HG03378 (cell line): ENCODE measurements around the gene FAM234B.
"Not testable (repeated sequence)": the region's sequence is repeated elsewhere in the genome, so short reads cannot be mapped to it uniquely, and the experiment has no call there.

Experiments
- ATAC-seq: cut with Tn5 transposase; IDR thresholded peaks from one replicate; pipeline ENCODE4 v1.9.1; 2021; ENCODE audit warnings: mild to moderate bottlenecking, moderate library complexity; ENCODE audit not compliant: unreplicated experiment

The FAM234B gene

GRCh38 chr12:13060581-13060980 lies 16.4 kb downstream of the FAM234B start:
- no peak for ATAC-seq

DNA sequence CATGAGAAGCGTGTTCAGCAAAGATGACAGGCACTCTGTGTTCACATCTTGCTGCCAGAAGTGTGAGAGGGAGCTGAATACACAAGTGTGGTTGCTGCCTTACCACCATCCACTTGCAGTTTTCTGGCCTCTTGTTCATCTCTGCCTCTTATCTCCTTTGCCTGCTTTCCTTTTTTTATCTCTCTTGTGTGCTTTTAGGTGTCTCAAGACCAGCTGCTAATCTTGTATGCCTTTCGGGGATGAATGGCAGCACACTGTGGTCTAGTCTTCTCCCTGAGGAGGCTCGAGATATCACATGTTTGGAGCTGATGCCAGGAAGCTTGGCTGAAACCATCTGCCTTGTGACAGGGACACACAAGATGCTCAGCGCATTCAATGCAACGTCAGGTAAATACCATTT lies 17.2 kb downstream of the FAM234B start:
- ATAC-seq: no peak

DNA sequence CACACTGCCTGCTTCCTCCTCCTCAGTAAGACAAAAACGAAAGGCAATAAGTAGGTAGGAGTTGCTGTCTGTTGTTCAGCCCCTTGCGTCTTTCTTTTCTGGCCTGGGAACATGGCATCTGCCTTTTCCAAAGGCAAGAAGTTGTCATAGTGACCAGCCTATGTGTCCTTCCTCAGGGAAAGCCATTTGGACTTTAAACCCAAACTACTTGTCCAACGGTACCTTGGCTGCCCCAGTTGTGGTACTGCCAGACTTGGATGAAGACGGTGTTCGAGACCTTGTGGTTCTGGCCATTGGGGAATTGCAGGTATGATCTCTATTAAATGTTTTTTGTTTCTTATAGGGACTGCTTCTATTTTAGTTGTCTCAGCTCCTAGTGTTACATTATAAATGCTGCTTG lies 18.5 kb downstream of the FAM234B start:
- ATAC-seq: no peak

- no peak for ATAC-seq
These were observed 21.8 kb downstream of the FAM234B start for GRCh38 chr12:13066014-13066413.

- no peak for ATAC-seq
These were observed 22.3 kb downstream of the FAM234B start for GRCh38 chr12:13066459-13066858.

- ATAC-seq: no peak
These were observed 23.1 kb downstream of the FAM234B start for GRCh38 chr12:13067322-13067721.

- ATAC-seq: no peak
These were observed 25.2 kb downstream of the FAM234B start for GRCh38 chr12:13069380-13069779.

DNA sequence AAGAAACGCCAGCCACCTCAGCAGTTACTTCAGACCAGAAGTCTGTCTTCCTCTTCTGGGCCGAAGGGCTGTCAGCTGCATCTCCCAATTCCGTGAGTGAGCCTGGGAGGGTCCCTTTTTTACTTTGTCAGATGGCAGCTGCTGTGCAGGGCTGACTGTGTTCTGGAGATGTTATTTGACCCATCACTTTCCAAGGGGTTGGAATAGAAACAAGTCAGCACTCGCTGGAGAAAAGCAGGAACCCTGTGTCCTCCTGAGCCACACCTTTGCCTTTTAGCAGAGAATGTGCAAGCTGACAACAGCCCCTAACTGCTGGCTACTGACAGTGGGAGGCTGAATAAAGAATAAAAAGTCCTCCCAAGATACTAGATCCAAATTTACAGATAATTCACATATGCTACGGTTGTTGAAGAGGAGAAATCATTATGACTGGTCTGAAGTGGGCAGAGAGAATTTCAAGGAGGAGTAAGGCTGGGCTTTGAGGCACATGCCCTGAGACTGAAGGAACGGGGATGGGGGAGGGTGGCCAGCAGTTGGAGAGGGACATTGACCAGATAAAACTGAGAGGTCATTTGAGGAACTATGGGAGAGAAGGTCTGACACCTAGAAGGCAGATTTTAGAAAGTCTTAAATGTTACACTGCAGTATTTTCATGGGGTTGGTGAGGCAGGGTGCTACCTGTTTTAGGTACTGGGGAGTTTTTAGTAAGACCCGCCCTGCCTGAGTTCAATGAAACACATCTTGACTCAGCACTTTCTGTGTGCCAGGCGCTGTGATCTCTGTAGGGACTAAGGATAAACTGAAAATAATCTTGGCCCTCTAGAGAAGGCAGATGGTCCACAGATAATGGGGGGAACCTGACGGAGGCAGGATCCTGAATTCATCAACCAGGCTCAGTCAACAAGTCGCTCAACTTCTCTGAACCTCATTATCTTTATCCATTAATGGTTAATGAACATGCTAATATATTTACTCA lies 27.4 kb downstream of the FAM234B start:
- ATAC-seq: no peak

GRCh38 chr12:13073173-13073572 lies 29.0 kb downstream of the FAM234B start:
- ATAC-seq: no peak

GRCh38 chr12:13074396-13075117 lies 30.4 kb downstream of the FAM234B start:
- ATAC-seq: no peak

- no peak for ATAC-seq
These were observed 30.9 kb downstream of the FAM234B start for GRCh38 chr12:13075118-13075480.

DNA sequence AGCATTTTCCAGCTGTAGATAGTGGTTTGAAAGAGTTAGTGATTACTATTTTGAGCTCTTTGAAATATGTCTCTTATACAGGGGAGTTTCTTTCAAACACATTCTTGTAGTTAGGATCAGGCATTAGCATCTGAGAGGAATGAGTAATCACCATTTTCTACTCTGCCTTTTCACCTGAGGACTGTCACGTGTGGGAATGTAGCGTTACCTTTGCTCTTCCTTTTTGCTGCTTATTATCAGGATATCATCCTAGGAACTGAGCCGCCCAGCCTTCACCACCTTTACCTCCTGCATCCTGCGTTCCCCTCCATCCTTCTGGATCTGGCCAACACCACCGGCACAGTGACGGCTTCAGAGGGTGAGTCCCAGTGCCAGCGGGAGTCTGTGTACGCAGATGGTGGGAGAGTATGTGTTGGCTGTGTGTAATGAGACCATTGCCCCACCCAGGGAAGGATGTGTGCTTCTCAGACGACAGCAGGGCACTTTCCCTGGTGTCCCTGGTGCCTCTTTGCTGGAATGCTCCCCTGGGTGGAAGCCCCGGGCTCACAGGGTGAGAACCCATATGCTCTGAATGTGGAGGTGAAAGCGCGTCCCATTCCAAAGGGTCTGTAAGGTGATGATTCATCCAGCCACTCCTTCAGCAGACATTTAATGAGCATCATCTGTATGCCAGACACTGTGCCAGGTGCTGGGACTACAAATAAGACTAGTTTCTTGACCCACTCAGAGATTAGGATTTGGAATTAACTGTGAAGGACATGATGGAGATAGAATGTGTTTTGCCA lies 31.8 kb downstream of the FAM234B start:
- no peak for ATAC-seq

DNA sequence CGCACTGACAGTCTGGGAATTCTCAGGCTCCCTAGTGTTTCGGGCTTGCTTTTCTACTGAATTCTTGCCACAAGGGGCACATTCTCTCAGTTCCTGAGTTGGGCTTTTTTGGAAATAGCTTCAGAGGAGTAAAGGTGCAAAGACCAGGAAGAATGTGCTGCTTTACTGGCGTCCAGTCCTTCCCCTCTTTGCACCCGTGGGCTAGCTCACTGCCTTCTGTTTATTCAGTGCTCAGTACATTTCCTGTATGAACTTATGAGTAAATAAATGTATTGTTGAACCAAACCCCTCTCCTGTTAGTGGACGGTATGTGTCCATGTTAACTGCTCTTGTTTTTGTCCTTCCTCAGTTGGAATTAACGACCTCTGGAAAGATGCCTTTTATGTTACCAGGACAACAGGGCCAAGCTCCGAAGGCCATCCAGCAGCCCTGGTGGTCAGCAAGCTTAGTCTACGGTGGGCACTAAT lies 35.3 kb downstream of the FAM234B start:
- no peak for ATAC-seq

- ATAC-seq: no peak
These were observed 36.1 kb downstream of the FAM234B start for GRCh38 chr12:13080266-13080665.

GRCh38 chr12:13082861-13083260 lies 38.7 kb downstream of the FAM234B start:
- no peak for ATAC-seq

DNA sequence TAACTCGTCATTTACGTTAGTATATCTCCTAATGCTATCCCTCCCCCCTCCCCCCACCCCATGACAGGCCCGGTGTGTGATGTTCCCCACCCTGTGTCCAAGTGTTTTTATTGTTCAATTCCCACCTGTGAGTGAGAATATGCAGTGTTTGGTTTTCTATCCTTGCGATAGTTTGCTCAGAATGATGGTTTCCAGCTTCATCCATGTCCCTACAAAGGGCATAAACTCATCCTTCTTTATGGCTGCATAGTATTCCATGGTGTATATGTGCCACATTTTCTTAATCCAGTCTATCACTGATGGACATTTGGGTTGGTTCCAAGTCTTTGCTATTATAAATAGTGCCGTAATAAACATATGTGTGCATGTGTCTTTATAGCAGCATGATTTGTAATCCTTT lies 39.5 kb downstream of the FAM234B start:
- not testable (repeated sequence) for ATAC-seq

DNA sequence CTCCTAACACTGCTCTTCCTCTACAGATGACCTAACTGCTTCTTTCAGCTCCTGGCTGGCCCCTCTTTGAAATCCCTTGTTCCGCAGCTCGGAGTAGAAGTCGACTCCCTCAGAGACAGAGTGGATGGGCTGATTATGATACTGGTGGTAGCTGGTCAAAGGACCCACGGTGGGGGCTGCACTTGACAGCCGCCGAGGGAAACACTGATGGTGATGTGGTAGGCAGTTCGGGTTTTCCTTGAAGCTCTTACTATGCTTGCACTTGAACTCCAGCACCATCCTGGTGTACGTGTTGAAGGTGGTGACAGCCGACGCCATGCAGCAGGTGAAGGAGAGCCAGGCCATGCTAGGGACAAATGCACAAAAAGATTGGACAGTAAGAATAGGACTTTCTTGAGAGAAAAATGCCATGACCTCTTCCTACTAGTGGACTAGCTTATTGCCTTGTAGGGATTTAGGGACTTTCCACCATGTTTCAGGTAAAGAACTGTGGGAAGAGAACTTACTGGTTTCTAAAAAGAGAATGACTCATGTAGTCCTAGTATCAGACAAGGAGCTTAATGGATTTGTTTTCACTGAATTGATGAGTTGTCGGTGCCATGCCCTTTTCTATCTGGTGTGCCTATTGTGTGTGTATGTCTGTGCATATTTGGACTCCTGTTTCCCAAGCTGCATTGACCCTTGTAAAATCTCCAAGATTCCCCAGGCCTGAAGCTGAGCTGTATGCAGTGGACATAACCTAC lies 40.9 kb downstream of the FAM234B start:
- no peak for ATAC-seq

DNA sequence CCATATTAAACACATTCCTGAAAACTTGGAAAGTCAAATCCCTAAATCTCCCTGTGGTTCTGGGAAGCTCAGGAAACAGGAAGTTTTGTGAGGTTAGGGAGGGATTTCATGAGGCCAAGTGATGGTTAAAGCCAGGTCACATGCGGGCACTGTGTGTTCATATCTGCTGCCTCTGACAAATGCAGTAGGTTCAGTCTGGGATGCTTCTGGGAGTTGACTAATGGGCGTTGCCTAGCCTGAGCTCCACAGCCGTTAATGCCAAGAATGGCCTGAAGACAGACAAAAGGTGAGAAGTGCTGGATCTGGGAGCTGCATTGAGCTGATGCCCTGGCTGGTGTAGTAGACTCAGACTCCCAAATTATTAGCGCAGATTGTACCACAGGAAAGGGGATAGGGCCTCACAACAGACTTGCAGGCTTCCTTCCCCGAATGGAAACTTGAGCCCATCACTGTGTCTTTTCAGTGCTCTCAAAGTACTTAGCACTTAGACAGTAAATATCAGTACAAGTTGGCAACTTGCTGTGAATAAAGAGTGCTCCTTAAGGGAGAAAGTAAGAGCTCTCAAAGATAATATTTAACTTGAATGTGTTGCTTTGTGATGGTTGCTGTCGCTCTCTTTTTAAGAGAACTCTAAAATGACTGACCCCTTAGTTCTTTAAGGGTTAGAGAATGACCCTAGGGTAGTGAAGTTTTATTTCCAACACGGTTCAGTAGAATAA lies 41.9 kb downstream of the FAM234B start:
- ATAC-seq: no peak

DNA sequence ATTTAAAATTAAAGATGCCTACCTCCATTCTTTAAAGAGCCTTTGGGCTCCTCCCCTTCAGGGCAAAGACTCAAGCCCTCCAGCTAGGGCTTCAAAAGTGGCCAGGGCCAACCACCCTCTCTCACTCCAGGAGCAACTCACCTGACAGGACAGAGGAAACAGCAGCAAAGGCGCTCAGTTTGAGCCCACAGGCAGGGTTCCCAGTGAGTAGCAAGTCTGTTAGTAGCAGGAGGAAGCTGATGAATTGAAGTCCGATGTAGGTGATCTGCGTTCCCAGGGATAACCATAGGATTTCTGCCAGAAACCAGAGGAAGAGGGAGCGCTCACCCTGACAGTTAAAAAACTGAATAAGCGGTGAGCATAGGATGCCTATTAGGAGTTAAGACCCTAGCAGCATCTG lies 43.6 kb downstream of the FAM234B start:
- ATAC-seq: no peak

DNA sequence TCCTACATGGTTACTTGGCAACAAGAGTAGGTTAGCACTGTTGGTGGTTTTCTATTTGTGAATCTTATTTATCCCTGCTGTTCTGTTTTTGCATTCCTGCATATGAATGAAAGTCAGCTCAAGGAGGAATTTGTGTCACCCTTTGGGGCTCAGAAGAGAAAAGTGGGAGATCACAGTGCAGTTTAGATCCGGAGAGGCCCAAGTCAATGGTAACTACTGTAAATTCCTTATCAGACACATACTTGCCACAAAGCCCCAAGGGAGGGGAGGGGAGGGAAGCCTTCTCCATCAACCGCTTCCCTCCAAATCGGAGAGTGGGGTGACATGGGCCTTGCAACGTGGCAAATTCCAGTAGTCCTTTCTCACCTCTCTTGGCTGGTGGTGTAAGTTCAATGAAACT lies 44.3 kb downstream of the FAM234B start:
- no peak for ATAC-seq
